Measurements from ENCODE around the gene DCK. TPM values are rescaled to one million over a fixed set of nuclear protein-coding genes. Genes with fewer than 3 reads are reported as not detected.

The DCK gene
- total and polyA plus RNA-seq, 9 donors: 5.5 to 12.8 (median 10.0) TPM

DNA sequence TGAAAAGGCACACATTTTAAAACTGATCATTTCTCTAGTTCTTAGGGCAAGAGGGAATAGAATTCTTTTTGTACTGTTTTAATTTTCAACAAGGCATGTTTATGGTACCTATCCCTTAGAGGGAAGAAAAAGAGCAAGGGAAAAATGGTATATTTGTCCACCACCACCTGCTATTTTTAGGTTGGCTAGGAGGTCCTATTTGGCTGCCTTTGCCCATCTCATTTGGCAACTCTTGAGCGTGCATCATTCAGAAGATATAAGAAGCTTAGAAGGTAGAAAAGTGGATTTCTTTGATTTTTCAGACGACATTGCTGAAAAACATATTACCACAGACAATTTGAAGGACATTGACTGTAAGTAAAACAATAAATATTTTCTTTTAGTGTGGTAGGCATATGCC, 69.0 kb downstream of the DCK start:
- Histone ChIP-seq H3K27me3 (no peaks in the 10 kb centered on the region), H3K36me3 (no peaks in the 10 kb centered on the region), H3K4me1 (ENCODE audit: insufficient read depth) (no peaks in the 10 kb centered on the region), H3K9me3 (no peaks in the 10 kb centered on the region), H3K4me3 (no peak overlapping the region), H3K27ac (no peak overlapping the region)
- TF ChIP-seq, protein P1, sequence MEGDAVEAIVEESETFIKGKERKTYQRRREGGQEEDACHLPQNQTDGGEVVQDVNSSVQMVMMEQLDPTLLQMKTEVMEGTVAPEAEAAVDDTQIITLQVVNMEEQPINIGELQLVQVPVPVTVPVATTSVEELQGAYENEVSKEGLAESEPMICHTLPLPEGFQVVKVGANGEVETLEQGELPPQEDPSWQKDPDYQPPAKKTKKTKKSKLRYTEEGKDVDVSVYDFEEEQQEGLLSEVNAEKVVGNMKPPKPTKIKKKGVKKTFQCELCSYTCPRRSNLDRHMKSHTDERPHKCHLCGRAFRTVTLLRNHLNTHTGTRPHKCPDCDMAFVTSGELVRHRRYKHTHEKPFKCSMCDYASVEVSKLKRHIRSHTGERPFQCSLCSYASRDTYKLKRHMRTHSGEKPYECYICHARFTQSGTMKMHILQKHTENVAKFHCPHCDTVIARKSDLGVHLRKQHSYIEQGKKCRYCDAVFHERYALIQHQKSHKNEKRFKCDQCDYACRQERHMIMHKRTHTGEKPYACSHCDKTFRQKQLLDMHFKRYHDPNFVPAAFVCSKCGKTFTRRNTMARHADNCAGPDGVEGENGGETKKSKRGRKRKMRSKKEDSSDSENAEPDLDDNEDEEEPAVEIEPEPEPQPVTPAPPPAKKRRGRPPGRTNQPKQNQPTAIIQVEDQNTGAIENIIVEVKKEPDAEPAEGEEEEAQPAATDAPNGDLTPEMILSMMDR (IDR thresholded peaks at IDR 0.05): no peak
- TF ChIP-seq EP300 (IDR thresholded peaks at IDR 0.05): no peak
- no peak for TF ChIP-seq POLR2A (IDR thresholded peaks at IDR 0.05)
- DNase-seq: no peak
- WGBS, 3 donors: 66 to 75% (median 72%) methylated on average over 2 of the region's 2 CpGs
- intact Hi-C loops (cut with DNase I): no loop called here

- no peaks in the 10 kb centered on the region for H3K36me3 ChIP-seq
- 86 to 95% (median 92%) methylated on average over 1 of the region's 1 CpG for WGBS, 3 donors
- H3K4me3 ChIP-seq: no peak overlapping the region
- H3K27me3 ChIP-seq: no peaks in the 10 kb centered on the region
- H3K4me1 ChIP-seq (ENCODE audit: insufficient read depth): no peaks in the 10 kb centered on the region
- H3K27ac ChIP-seq: no peak overlapping the region
- TF ChIP-seq, protein P1 (IDR thresholded peaks at IDR 0.05): no peak
- TF ChIP-seq POLR2A (IDR thresholded peaks at IDR 0.05): no peak
- no peak for TF ChIP-seq EP300 (IDR thresholded peaks at IDR 0.05)
- intact Hi-C loops (cut with DNase I): no loop called here
- no peak for DNase-seq
- H3K9me3 ChIP-seq: no peaks in the 10 kb centered on the region
Observed at GRCh38 chr4:71063711-71064110, 70.3 kb downstream of the DCK start.

DNA sequence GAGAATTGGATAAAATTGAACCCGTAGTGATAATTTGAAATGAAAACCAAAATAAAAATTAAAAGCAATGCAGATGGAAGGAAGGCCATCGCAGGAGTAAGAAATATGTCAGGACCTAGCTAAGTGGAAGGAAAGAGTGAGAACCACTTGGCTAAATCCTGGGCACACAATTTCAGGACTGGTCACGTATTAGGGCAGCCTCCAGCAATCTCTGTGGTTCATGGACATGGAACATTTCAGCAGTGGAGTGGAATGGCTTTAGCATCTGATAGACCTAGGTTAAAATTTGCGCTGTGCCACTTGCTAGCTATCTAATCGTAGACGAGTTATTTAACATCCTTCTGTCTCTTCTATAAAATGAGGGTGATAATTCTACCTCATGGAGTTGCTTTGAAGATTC, 71.1 kb downstream of the DCK start:
- no peaks in the 10 kb centered on the region for H3K4me1 ChIP-seq (ENCODE audit: insufficient read depth)
- H3K9me3 ChIP-seq: no peaks in the 10 kb centered on the region
- no peaks in the 10 kb centered on the region for H3K36me3 ChIP-seq
- H3K27ac ChIP-seq: no peak overlapping the region
- intact Hi-C loops (cut with DNase I): no loop called here
- TF ChIP-seq, protein P1 (IDR thresholded peaks at IDR 0.05): no peak
- TF ChIP-seq POLR2A (IDR thresholded peaks at IDR 0.05) (no peak), EP300 (IDR thresholded peaks at IDR 0.05) (no peak)
- DNase-seq: no peak
- no peak overlapping the region for H3K4me3 ChIP-seq
- 91 to 92% (median 91%) methylated on average over 6 of the region's 6 CpGs for WGBS, 3 donors
- no peaks in the 10 kb centered on the region for H3K27me3 ChIP-seq

- intact Hi-C loops (cut with DNase I): no loop called here
- no peak for TF ChIP-seq POLR2A (IDR thresholded peaks at IDR 0.05)
- TF ChIP-seq, protein P1 (IDR thresholded peaks at IDR 0.05): no peak
- no peak for TF ChIP-seq EP300 (IDR thresholded peaks at IDR 0.05)
- no peaks in the 10 kb centered on the region for H3K27me3 ChIP-seq
- H3K36me3 ChIP-seq: no peaks in the 10 kb centered on the region
- DNase-seq: no peak
- no peak overlapping the region for H3K4me3 ChIP-seq
- no peaks in the 10 kb centered on the region for H3K4me1 ChIP-seq (ENCODE audit: insufficient read depth)
- WGBS, 3 donors: 78 to 89% (median 84%) methylated on average over 2 of the region's 2 CpGs
- no peaks in the 10 kb centered on the region for H3K9me3 ChIP-seq
- no peak overlapping the region for H3K27ac ChIP-seq
Observed at GRCh38 chr4:71065991-71066510, 72.6 kb downstream of the DCK start.
